Neural cell (in vitro differentiated cells): Measurements from ENCODE around the gene FNBP1. TPM values are rescaled to one million over a fixed set of nuclear protein-coding genes. Genes with fewer than 3 reads are reported as not detected.

Experiments used
- H2AFZ ChIP-seq: fragments of 200-600, 300-800 bp; sonication (generic), shearing (Covaris generic); 2 replicates; pipeline ENCODE4 v1.6.0; 2014; ENCODE audit warnings: low read depth, mild to moderate bottlenecking, antibody characterized with exemption, low read length, moderate library complexity
- H3F3A ChIP-seq: fragments of 200-600 bp; shearing (Covaris generic); 2 replicates; pipeline ENCODE4 v1.6.1; 2016; ENCODE audit warnings: mild to moderate bottlenecking, moderate library complexity, mixed read lengths, antibody characterized with exemption, low read length; ENCODE audit not compliant: insufficient read depth, poor library complexity, severe bottlenecking
- H3K27ac ChIP-seq: fragments of 200-600, 300-800 bp; sonication (generic), shearing (Covaris generic); 2 replicates; pipeline ENCODE4 v1.5.1; 2014; ENCODE audit warnings: mild to moderate bottlenecking, low read length, moderate library complexity
- H3K27me3 ChIP-seq: fragments of 300-800, 200-600 bp; sonication (generic), shearing (Covaris generic); 2 replicates; pipeline ENCODE4 v1.6.0; 2014; ENCODE audit warnings: mild to moderate bottlenecking, low read depth, low read length, moderate library complexity; ENCODE audit not compliant: insufficient read depth
- H3K36me3 ChIP-seq: fragments of 300-800, 200-600 bp; sonication (generic), shearing (Covaris generic); 2 replicates; pipeline ENCODE4 v1.5.1; 2014; ENCODE audit warnings: mild to moderate bottlenecking, antibody characterized with exemption, low read length, moderate library complexity; ENCODE audit not compliant: insufficient read depth
- H3K4me2 ChIP-seq: fragments of 300-800, 200-600 bp; sonication (generic), shearing (Covaris generic); 2 replicates; pipeline ENCODE4 v1.6.0; 2014; ENCODE audit warnings: mild to moderate bottlenecking, low read length
- H3K4me3 ChIP-seq: fragments of 300-800, 200-600 bp; sonication (generic), shearing (Covaris generic); 2 replicates; pipeline ENCODE4 v1.5.1; 2014; ENCODE audit warnings: mild to moderate bottlenecking, low read length, moderate library complexity
- H3K79me2 ChIP-seq: fragments of 200-600 bp; shearing (Covaris generic); replicated peaks from 2 replicates; pipeline ENCODE4 v1.6.0; 2014; ENCODE audit warnings: mild to moderate bottlenecking, low read length, moderate library complexity; ENCODE audit not compliant: insufficient read depth
- H3K9ac ChIP-seq: fragments of 300-800, 200-600 bp; sonication (generic), shearing (Covaris generic); 2 replicates; pipeline ENCODE4 v1.6.1; 2016; ENCODE audit warnings: mild to moderate bottlenecking, low read length, mixed read lengths
- H3K9me2 ChIP-seq: fragments of 200-600 bp; shearing (Covaris generic); 2 replicates; pipeline ENCODE4 v1.6.1; 2016; ENCODE audit warnings: mild to moderate bottlenecking, low read length, mixed read lengths; ENCODE audit not compliant: insufficient read depth
- H3K9me3 ChIP-seq: fragments of 200-600, 300-800 bp; sonication (generic), shearing (Covaris generic); 2 replicates; pipeline ENCODE4 v1.6.1; 2016; ENCODE audit warnings: mild to moderate bottlenecking, mixed run types, low read length, moderate library complexity, mixed read lengths
- H4K20me1 ChIP-seq: fragments of 200-600 bp; shearing (Covaris generic); 2 replicates; pipeline ENCODE4 v1.6.1; 2016; ENCODE audit warnings: mild to moderate bottlenecking, mixed run types; ENCODE audit not compliant: insufficient read depth
- CTCF ChIP-seq: fragments of 450-650 bp; IDR thresholded peaks from 2 replicates; pipeline ENCODE4 v1.5.1; 2014; ENCODE audit warnings: antibody characterized with exemption, mild to moderate bottlenecking, moderate library complexity; ENCODE audit not compliant: poor library complexity, severe bottlenecking
- EP300 ChIP-seq: fragments of 450-650 bp; conservative IDR thresholded peaks from 2 replicates; pipeline ENCODE4 v1.6.1; 2014; ENCODE audit warnings: antibody characterized with exemption, mild to moderate bottlenecking, moderate library complexity; ENCODE audit not compliant: poor library complexity, severe bottlenecking
- EZH2 ChIP-seq: fragments of 200-600, 300-800 bp; shearing (Covaris generic), sonication (generic); IDR thresholded peaks from 2 replicates; pipeline ENCODE4 v1.6.1; 2014; ENCODE audit warnings: antibody characterized with exemption, low read length, borderline replicate concordance, mild to moderate bottlenecking; ENCODE audit not compliant: insufficient read depth, poor library complexity, severe bottlenecking
- MXI1 ChIP-seq: fragments of 450-650 bp; conservative IDR thresholded peaks from 2 replicates; pipeline ENCODE4 v1.6.1; 2014; ENCODE audit warnings: antibody characterized with exemption, mild to moderate bottlenecking; ENCODE audit not compliant: poor library complexity, severe bottlenecking
- POLR2AphosphoS5 ChIP-seq: IDR thresholded peaks from 2 replicates; pipeline ENCODE4 v1.6.1; 2012
- RAD21 ChIP-seq: fragments of 450-650 bp; conservative IDR thresholded peaks from 2 replicates; pipeline ENCODE4 v1.6.1; 2014; ENCODE audit warnings: antibody characterized with exemption, mild to moderate bottlenecking, moderate library complexity
- SMC3 ChIP-seq: fragments of 450-650 bp; conservative IDR thresholded peaks from 2 replicates; pipeline ENCODE4 v1.6.1; 2014; ENCODE audit warnings: antibody characterized with exemption, mild to moderate bottlenecking, moderate library complexity; ENCODE audit not compliant: poor library complexity
- TAF1 ChIP-seq: IDR thresholded peaks from 2 replicates; pipeline ENCODE4 v1.6.1; 2012; ENCODE audit warnings: low read depth
- polyA plus RNA-seq: library from polyadenylated mRNA; depleted of rRNA; stranded (reverse); fragments of >200 nt; gene quantifications from 2 replicates; pipeline ENCODE4 v1.2.3, GENCODE V29; 2014
- TF ChIP-seq, protein P1 (sequence below): IDR thresholded peaks from 2 replicates; pipeline ENCODE4 v1.6.1; 2012; ENCODE audit warnings: borderline replicate concordance

FNBP1 gene
- polyA plus RNA-seq, 1 donor from 2014 or later = 16.6 TPM

GRCh38 chr9:130042406-130042884 is 544 bp downstream of the FNBP1 start:
- Histone ChIP-seq H3K4me3 (peak overlapping the region; percentile 93), H3F3A (no peaks in the 10 kb centered on the region), H3K9me2 (no peaks in the 10 kb centered on the region), H2AFZ (peak overlapping the region; percentile 51), H4K20me1 (no peaks in the 10 kb centered on the region), H3K27me3 (no peaks in the 10 kb centered on the region), H3K79me2 (peaks cover 33% of the 10 kb centered on the region), H3K9ac (peak overlapping the region; percentile 85), H3K4me2 (no peak overlapping the region), H3K9me3 (no peaks in the 10 kb centered on the region), H3K27ac (peak overlapping the region; percentile 84), H3K36me3 (no peaks in the 10 kb centered on the region)
- no peak for TF ChIP-seq MXI1
- TF ChIP-seq RAD21 = no peak
- no peak for TF ChIP-seq POLR2AphosphoS5
- TF ChIP-seq, protein P1, sequence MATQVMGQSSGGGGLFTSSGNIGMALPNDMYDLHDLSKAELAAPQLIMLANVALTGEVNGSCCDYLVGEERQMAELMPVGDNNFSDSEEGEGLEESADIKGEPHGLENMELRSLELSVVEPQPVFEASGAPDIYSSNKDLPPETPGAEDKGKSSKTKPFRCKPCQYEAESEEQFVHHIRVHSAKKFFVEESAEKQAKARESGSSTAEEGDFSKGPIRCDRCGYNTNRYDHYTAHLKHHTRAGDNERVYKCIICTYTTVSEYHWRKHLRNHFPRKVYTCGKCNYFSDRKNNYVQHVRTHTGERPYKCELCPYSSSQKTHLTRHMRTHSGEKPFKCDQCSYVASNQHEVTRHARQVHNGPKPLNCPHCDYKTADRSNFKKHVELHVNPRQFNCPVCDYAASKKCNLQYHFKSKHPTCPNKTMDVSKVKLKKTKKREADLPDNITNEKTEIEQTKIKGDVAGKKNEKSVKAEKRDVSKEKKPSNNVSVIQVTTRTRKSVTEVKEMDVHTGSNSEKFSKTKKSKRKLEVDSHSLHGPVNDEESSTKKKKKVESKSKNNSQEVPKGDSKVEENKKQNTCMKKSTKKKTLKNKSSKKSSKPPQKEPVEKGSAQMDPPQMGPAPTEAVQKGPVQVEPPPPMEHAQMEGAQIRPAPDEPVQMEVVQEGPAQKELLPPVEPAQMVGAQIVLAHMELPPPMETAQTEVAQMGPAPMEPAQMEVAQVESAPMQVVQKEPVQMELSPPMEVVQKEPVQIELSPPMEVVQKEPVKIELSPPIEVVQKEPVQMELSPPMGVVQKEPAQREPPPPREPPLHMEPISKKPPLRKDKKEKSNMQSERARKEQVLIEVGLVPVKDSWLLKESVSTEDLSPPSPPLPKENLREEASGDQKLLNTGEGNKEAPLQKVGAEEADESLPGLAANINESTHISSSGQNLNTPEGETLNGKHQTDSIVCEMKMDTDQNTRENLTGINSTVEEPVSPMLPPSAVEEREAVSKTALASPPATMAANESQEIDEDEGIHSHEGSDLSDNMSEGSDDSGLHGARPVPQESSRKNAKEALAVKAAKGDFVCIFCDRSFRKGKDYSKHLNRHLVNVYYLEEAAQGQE = no peak
- TF ChIP-seq TAF1 = no peak
- no peak for TF ChIP-seq EP300
- no peak for TF ChIP-seq EZH2
- TF ChIP-seq SMC3 = no peak
- TF ChIP-seq CTCF = no peak

- Histone ChIP-seq H3K27me3 (no peaks in the 10 kb centered on the region), H3K4me2 (peak overlapping the region; percentile 31), H3F3A (no peaks in the 10 kb centered on the region), H3K79me2 (peaks cover 38% of the 10 kb centered on the region), H3K4me3 (peak overlapping the region; percentile 93), H2AFZ (no peak overlapping the region), H3K9me2 (no peaks in the 10 kb centered on the region), H3K36me3 (no peaks in the 10 kb centered on the region), H4K20me1 (no peaks in the 10 kb centered on the region), H3K9ac (peak overlapping the region; percentile 85), H3K9me3 (no peaks in the 10 kb centered on the region), H3K27ac (peak overlapping the region; percentile 84)
- no peak for TF ChIP-seq POLR2AphosphoS5
- TF ChIP-seq, protein P1 = no peak
- TF ChIP-seq SMC3 = no peak
- TF ChIP-seq MXI1 = no peak
- no peak for TF ChIP-seq EP300
- no peak for TF ChIP-seq CTCF
- TF ChIP-seq RAD21 = no peak
- TF ChIP-seq TAF1 = no peak
- no peak for TF ChIP-seq EZH2
Observed at GRCh38 chr9:130041648-130042405, 1.2 kb downstream of the FNBP1 start.
